ENCODE measurements around the gene NHS. TPM values are rescaled to one million over a fixed set of nuclear protein-coding genes. Genes with fewer than 3 reads are reported as not detected.

Gene NHS
- total and polyA plus RNA-seq, 2 of the 13 experiments (the other 11 are each of a cell fraction or from before 2014, with no cell fraction given), result 0.02 TPM; not detected in 1

- BruUV-seq (replicated peaks), result no TSS peak
- Histone ChIP-seq H4K20me1 (ENCODE audit: insufficient read depth, low read length) (no peaks in the 10 kb centered on the region), H3K4me2 (ENCODE audit: low read depth, low read length) (no peak overlapping the region), H3K4me1 (ENCODE audit: insufficient read depth, low read length) (0 out of 2 replicates have a peak, but pooled peaks cover 5% of the 10 kb centered on the region), H3K9ac (ENCODE audit: insufficient read depth, low read depth, low read length) (no peak overlapping the region), H3K36me3 (replicated peaks in 1 of 2; ENCODE audit: control insufficient read depth in 1 of 2, insufficient read depth in 2 of 2, low read length in 2 of 2) (no peaks in the 10 kb centered on the region), H3K9me3 (ENCODE audit: low read length) (no peaks in the 10 kb centered on the region), H3K79me2 (ENCODE audit: insufficient read depth, low read length) (no peaks in the 10 kb centered on the region), H3K27me3 (ENCODE audit: control insufficient read depth in 1 of 2, insufficient read depth in 2 of 2, low read length in 2 of 2) (no peaks in the 10 kb centered on the region), H3K27ac (ENCODE audit: extremely low read length, insufficient read depth, low read length) (no peak overlapping the region), H3K4me3 (replicated peaks in 1 of 3; ENCODE audit: insufficient read depth in 1 of 3, low read depth in 2 of 3, low read length in 3 of 3) (no peak overlapping the region), H2AFZ (ENCODE audit: low read length) (no peak overlapping the region)
- CTCF ChIA-PET (ENCODE audit: low intra/inter-chr PET ratio, low total read pairs), result interaction anchor here (0.7 kb wide), 1 partner anchor 91 kb away, joined by 3 read pairs; no protein-coding TSS in a partner anchor
- 7% methylated on average over 1 of the region's 1 CpG for WGBS (ENCODE audit: low lambda C conversion rate)
- POLR2A ChIA-PET, result no interaction called here
- ATAC-seq (peak; percentile 58; the same call in 2 of the 3 replicates), DNase-seq (ENCODE audit: low spot score) (peak; percentile 56), FAIRE-seq (no peak)
- in situ Hi-C loops (cut with HindIII; ENCODE audit: extremely low pct_ligation_motif_present, low pct_unique_long_range_greater_than_20kb), result loop anchor here (25.0 kb wide), 1 partner anchor 460 kb away; no protein-coding TSS in a partner anchor
- intact Hi-C loops (cut with micrococcal nuclease; ENCODE audit: unreplicated experiment), result loop anchor here (5.0 to 10.0 kb wide), 2 partner anchors 518 to 680 kb away; no protein-coding TSS in a partner anchor
- 0 out of 2 replicates have a peak, but pooled peaks have one; percentile 17 for TF ChIP-seq ARID3A (IDR thresholded peaks at IDR 0.05; ENCODE audit: low read depth, low read length)
- no peak for TF ChIP-seq SRSF9 (IDR thresholded peaks at IDR 0.05; ENCODE audit: borderline replicate concordance, insufficient read depth, low read depth, low read length, poor library complexity, severe bottlenecking)
- no peak for TF ChIP-seq ZNF44 (CRISPR knock-in tag; IDR thresholded peaks at IDR 0.05)
- no peak for TF ChIP-seq ZNF512B (CRISPR knock-in tag; IDR thresholded peaks at IDR 0.05; ENCODE audit: borderline replicate concordance)
- TF ChIP-seq HOMEZ (CRISPR knock-in tag; IDR thresholded peaks at IDR 0.05; ENCODE audit: low read depth), result no peak
- TF ChIP-seq ZNF747 (CRISPR knock-in tag; IDR thresholded peaks at IDR 0.05; ENCODE audit: borderline replicate concordance), result no peak
- no peak for TF ChIP-seq ZNF30 (CRISPR knock-in tag; IDR thresholded peaks at IDR 0.05)
- TF ChIP-seq POLR2A (IDR thresholded peaks at IDR 0.05; ENCODE audit: insufficient read depth in 1 of 2, low read depth in 2 of 2, low read length in 2 of 2), result no peak
- peak; percentile 51; the same call in 1 of the 2 replicates for TF ChIP-seq SMC3 (IDR thresholded peaks at IDR 0.05; ENCODE audit: low read length)
- TF ChIP-seq RAD21 (CRISPR knock-in tag; IDR thresholded peaks at IDR 0.05), result 0 out of 2 replicates have a peak, but pooled peaks have one; percentile 27
- peak; percentile 74 for TF ChIP-seq STAG1 (CRISPR knock-in tag; IDR thresholded peaks at IDR 0.05)
- TF ChIP-seq ATF2 (CRISPR knock-in tag; IDR thresholded peaks at IDR 0.05), result no peak
- no peak for TF ChIP-seq ZNF256 (CRISPR knock-in tag; conservative IDR thresholded peaks at IDR 0.05)
- peak; percentile 10; the same call in 1 of the 2 replicates for TF ChIP-seq CEBPB (IDR thresholded peaks at IDR 0.05; ENCODE audit: borderline replicate concordance, low read depth, low read length)
- TF ChIP-seq, protein P1, sequence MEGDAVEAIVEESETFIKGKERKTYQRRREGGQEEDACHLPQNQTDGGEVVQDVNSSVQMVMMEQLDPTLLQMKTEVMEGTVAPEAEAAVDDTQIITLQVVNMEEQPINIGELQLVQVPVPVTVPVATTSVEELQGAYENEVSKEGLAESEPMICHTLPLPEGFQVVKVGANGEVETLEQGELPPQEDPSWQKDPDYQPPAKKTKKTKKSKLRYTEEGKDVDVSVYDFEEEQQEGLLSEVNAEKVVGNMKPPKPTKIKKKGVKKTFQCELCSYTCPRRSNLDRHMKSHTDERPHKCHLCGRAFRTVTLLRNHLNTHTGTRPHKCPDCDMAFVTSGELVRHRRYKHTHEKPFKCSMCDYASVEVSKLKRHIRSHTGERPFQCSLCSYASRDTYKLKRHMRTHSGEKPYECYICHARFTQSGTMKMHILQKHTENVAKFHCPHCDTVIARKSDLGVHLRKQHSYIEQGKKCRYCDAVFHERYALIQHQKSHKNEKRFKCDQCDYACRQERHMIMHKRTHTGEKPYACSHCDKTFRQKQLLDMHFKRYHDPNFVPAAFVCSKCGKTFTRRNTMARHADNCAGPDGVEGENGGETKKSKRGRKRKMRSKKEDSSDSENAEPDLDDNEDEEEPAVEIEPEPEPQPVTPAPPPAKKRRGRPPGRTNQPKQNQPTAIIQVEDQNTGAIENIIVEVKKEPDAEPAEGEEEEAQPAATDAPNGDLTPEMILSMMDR (CRISPR knock-in tag; IDR thresholded peaks at IDR 0.05), result peak; percentile 69
- no peak for TF ChIP-seq POLR2AphosphoS5 (IDR thresholded peaks at IDR 0.05; ENCODE audit: low read depth, low read length)
Observed at GRCh38 chrX:17697191-17697590, 322.2 kb downstream of the NHS start.
